GM19193 (cell line): Measurements from ENCODE around the gene ST6GALNAC4.

ENCODE experiments used
- POLR2A ChIP-seq: IDR thresholded peaks from 4 replicates; pipeline ENCODE4 v1.6.1; 2011; ENCODE audit not compliant: insufficient read depth, insufficient read length; ENCODE audit errors: extremely low read depth

ST6GALNAC4 gene

DNA sequence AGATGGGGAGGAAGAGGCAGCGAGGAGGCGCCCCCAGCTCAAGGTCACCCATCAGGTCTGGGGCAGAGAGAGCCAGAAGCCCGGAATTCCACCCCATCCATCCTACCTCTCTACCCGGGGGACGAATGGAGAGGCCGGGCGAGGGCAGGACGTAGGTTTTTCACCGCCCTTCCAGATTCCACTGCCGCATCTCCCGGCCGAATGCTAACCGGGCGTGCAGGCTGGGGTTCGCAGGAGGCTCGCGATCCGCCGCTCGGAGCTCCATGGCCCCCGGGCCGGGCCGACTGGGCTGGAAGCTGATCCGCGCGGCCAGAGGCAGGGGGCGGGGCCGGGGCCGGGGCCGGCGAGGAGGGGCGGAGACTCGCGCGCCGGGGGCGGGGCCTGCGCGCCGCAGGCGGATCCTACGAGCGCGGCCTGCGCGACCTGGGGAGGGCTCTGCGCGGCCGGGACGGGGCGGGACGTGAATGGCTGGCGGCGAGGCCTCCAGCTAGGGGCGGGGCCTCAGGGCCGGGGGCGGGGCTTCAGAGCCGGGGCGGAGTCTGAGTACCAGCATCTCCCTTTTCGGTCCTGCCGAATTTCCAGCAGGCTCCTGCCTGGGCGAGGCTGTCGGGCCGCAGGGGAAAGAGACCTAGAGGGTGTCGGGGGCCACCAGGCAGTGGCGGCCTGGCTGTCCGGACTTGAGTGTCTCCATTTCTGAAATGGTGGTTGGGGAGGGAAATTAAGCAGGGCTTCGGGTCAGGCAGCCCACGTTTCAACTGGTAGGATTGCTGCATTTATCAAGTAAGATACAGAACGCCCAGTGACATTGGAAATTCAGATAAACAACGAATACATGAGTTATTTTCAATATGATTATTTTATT lies at the start of gene ST6GALNAC4:
Gene ST6GALNAC4, minus strand, starts transcription at position 322 of the 862 bp plus-strand sequence. CDS start 622 bp downstream, outside the sequence.
- peak; percentile 74 for TF ChIP-seq POLR2A

DNA sequence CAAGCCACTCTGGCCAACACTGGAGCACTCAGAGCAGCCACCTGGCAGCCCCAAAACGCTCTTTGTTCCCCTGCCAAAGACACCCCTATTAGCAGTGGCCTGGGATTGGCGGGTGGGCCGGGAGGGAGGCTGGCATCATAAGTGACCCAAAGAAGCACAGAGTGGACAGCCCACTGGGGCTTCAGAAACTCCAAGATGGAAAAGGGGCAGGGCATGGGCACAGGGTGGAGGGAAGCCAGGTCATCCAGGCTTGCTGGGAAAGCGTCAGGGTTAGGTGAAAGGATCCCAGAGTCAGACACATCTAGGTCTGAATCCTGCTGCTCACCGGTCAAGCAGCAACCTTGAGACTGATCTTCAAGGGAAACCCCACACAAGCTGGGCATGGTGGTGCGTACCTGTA lies 49.1 kb upstream of the ST6GALNAC4 start:
- no peak for TF ChIP-seq POLR2A

- no peak for TF ChIP-seq POLR2A
Observed at GRCh38 chr9:127963359-127964064, 46.7 kb upstream of the ST6GALNAC4 start.

DNA sequence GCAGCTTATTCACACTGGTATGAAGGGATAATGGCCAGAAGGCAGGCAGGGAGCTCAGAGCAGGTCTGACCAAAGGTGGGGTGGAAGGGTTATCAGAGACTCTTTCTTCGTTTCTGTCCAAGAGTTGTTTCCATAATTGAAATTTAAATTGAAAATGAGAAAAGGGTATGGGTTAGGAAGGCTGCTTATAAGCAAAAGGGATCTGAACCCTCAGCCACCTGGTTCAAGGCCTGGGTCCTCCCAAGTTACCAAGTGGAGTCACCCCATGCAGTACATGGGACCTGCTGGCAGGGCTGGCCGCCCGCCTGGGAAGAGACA lies 46.2 kb upstream of the ST6GALNAC4 start:
- no peak for TF ChIP-seq POLR2A

GRCh38 chr9:127962278-127962677 lies 45.4 kb upstream of the ST6GALNAC4 start:
- no peak for TF ChIP-seq POLR2A

- TF ChIP-seq POLR2A, result no peak
Observed at GRCh38 chr9:127961613-127962155, 44.8 kb upstream of the ST6GALNAC4 start.

GRCh38 chr9:127961155-127961490 lies 44.3 kb upstream of the ST6GALNAC4 start:
- no peak for TF ChIP-seq POLR2A

GRCh38 chr9:127960410-127961154 lies 43.7 kb upstream of the ST6GALNAC4 start:
- no peak for TF ChIP-seq POLR2A

GRCh38 chr9:127959841-127960409 lies 43.1 kb upstream of the ST6GALNAC4 start:
- no peak for TF ChIP-seq POLR2A

DNA sequence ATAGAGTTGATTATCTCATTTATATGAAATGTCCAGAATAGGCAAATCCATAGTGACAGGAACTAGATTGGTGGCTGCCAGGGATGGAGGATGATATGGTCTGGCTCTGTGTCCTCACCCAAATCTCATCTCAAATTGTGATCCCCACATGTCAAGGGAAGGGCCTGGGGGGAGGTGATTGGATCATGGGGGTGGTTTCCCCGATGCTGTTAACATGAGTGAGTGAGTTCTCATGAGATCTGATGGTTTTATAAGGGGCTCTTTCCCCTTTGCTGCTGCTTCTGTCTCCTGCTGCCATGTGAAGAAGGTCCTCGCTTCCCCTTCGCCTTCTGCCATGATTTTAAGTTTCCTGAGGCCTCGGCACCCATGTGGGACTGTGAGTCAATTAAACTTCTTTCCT lies 42.6 kb upstream of the ST6GALNAC4 start:
- TF ChIP-seq POLR2A, result no peak

- no peak for TF ChIP-seq POLR2A
Observed at GRCh38 chr9:127958728-127959127, 41.9 kb upstream of the ST6GALNAC4 start.

- TF ChIP-seq POLR2A, result no peak
Observed at GRCh38 chr9:127955294-127956015, 38.6 kb upstream of the ST6GALNAC4 start.

- no peak for TF ChIP-seq POLR2A
Observed at GRCh38 chr9:127954831-127955293, 38.0 kb upstream of the ST6GALNAC4 start.
